ENCODE measurements around the gene RAPGEF6.

- no peak for TF ChIP-seq TCF7L2 (IDR thresholded peaks at IDR 0.05; ENCODE audit: low read depth, low read length)
- TF ChIP-seq, protein P1, sequence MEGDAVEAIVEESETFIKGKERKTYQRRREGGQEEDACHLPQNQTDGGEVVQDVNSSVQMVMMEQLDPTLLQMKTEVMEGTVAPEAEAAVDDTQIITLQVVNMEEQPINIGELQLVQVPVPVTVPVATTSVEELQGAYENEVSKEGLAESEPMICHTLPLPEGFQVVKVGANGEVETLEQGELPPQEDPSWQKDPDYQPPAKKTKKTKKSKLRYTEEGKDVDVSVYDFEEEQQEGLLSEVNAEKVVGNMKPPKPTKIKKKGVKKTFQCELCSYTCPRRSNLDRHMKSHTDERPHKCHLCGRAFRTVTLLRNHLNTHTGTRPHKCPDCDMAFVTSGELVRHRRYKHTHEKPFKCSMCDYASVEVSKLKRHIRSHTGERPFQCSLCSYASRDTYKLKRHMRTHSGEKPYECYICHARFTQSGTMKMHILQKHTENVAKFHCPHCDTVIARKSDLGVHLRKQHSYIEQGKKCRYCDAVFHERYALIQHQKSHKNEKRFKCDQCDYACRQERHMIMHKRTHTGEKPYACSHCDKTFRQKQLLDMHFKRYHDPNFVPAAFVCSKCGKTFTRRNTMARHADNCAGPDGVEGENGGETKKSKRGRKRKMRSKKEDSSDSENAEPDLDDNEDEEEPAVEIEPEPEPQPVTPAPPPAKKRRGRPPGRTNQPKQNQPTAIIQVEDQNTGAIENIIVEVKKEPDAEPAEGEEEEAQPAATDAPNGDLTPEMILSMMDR (IDR thresholded peaks at IDR 0.05): no peak
- TF ChIP-seq POLR2AphosphoS5 (IDR thresholded peaks at IDR 0.05; ENCODE audit: low read depth, low read length): no peak
- no peak for TF ChIP-seq REST (IDR thresholded peaks at IDR 0.05; ENCODE audit: insufficient read depth in 1 of 2, low read depth in 2 of 2, low read length in 1 of 2)
- no peak for TF ChIP-seq SIN3A (IDR thresholded peaks at IDR 0.05; ENCODE audit: borderline replicate concordance, insufficient read depth, low read depth, low read length)
Measured at GRCh38 chr5:131416729-131417128, 218.3 kb downstream of the RAPGEF6 start.
